ACC112 (cell line): Measurements from ENCODE around the gene PAK6.

ENCODE experiments used
- H2AFZ ChIP-seq: fragments of 200-600 bp; sonication (generic); one replicate; pipeline ENCODE4 v1.6.0; 2017; ENCODE audit warnings: antibody characterized with exemption, low read length; ENCODE audit not compliant: unreplicated experiment
- H3K27ac ChIP-seq: fragments of 200-600 bp; sonication (generic); 2 replicates; pipeline ENCODE4 v1.5.1; 2014; ENCODE audit warnings: low read depth, mild to moderate bottlenecking, antibody characterized with exemption, low read length, moderate library complexity
- H3K27me3 ChIP-seq: fragments of 200-600 bp; sonication (generic); 2 replicates; pipeline ENCODE4 v1.6.1; 2014; ENCODE audit warnings: mild to moderate bottlenecking, antibody characterized with exemption, low read length, moderate library complexity, mixed read lengths; ENCODE audit not compliant: insufficient read depth
- H3K36me3 ChIP-seq: fragments of 200-600 bp; sonication (generic); 2 replicates; pipeline ENCODE4 v1.6.1; 2016; ENCODE audit warnings: mild to moderate bottlenecking, antibody characterized with exemption, low read length, moderate library complexity, mixed read lengths; ENCODE audit not compliant: insufficient read depth
- H3K4me1 ChIP-seq: fragments of 200-600 bp; sonication (generic); one replicate; pipeline ENCODE4 v1.6.1; 2016; ENCODE audit warnings: low read length, mixed read lengths; ENCODE audit not compliant: insufficient read depth, unreplicated experiment, control insufficient read depth
- H3K4me3 ChIP-seq: fragments of 200-600 bp; sonication (generic); 2 replicates; pipeline ENCODE4 v1.5.1; 2014; ENCODE audit warnings: mild to moderate bottlenecking, low read depth, low read length
- H3K79me2 ChIP-seq: fragments of 200-600 bp; sonication (generic); one replicate; pipeline ENCODE4 v1.6.0; 2016; ENCODE audit warnings: low read length; ENCODE audit not compliant: control insufficient read depth, unreplicated experiment, insufficient read depth

Gene PAK6

DNA sequence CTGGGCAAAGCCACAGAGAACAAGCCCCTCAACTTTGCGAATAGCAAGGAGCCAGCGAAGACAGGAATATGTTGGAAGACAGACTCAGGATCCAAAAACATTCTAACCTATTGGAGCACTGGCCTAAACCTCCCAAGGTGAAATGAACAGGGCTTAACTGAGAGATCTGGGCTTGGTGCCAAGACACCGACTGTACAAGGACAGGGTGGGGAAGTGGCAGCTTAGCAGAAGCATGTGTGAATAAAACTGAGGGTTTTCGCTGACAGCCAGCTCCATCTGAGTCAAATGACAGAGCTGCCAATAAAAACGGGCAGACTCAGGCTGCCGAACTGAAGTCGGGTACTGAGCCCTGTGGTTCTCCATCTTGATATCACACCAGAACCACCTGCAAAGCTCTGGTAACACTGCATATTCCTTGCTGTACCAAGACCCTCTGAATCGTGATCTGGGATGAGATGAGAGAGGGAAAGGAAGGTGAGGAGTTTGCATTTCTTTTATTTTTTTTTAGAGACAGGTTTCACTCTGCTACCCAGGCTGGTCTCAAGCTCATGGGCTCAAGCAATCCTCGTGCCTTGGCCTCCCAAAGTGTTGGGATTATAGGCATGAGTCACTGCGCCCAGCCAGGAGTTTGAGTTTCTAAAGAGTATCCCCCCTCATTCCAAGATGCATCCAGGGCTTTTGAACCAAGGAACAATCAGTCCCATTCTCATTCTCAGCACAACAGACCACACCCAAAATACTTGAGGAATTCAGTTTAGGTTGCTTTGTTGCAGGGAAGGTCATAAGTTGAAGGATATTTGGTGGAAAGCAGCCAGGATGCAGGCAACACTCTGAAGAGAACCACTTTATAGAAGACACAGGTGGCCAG, 74.9 kb downstream of the PAK6 start:
- Histone ChIP-seq H3K79me2 (no peaks in the 10 kb centered on the region), H3K36me3 (no peaks in the 10 kb centered on the region), H3K4me3 (no peak overlapping the region), H3K4me1 (peaks cover 25% of the 10 kb centered on the region), H2AFZ (no peak overlapping the region), H3K27me3 (no peaks in the 10 kb centered on the region; the same call in 1 of the 2 replicates), H3K27ac (no peak overlapping the region)

DNA sequence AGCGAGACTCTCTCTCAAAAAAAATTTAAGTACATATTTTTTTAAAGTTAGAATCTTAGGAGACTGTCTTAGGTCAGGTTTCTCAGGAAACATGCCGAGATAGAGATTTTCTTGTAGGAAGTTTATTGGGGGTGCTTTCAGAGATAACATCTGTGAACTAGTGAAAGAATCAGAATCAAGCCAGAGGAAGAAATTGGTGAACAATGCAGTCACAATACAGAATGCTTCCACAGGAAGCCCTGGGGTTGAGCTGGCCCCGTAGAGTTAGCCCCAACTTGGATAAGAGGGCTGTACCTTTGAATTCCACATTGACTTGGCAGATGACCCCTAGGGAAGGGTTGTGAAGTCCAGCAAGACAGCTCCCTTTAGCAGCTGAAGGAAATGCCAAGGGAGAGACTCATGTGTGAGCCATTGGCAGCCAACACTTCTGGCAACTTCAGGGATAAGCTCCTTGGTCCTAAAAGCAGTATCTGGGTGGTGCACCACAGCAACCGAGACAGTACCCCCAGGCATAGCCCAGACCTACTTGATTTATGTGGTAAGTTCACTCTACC, 75.9 kb downstream of the PAK6 start:
- no peak overlapping the region for H3K4me3 ChIP-seq
- no peak overlapping the region for H2AFZ ChIP-seq
- no peaks in the 10 kb centered on the region; the same call in 1 of the 2 replicates for H3K27me3 ChIP-seq
- H3K27ac ChIP-seq = no peak overlapping the region
- no peaks in the 10 kb centered on the region for H3K79me2 ChIP-seq
- no peaks in the 10 kb centered on the region for H3K36me3 ChIP-seq
- H3K4me1 ChIP-seq = peaks cover 22% of the 10 kb centered on the region

DNA sequence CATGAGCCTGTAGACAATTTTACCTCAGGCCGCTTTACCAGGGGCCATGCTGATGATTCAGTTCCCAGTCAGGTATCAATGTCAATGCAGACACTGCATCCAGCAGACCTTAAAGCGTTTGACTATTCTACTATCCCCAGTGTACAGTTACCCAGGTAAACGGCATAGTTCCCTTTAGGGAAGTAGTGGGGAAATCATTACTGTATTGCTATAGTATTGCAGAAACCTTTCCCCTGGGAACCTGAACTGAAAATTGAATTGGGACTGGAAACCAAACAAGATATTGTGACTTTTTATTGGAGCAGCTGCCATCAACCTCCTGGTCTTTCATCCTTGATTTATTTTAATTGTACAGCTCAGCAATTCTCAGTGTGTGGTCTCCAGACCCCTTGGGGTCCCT, 78.1 kb downstream of the PAK6 start:
- Histone ChIP-seq H3K79me2 (no peaks in the 10 kb centered on the region), H3K4me1 (peaks cover 22% of the 10 kb centered on the region), H3K36me3 (no peaks in the 10 kb centered on the region), H3K27me3 (no peaks in the 10 kb centered on the region), H3K27ac (no peak overlapping the region), H3K4me3 (no peak overlapping the region), H2AFZ (no peak overlapping the region)

DNA sequence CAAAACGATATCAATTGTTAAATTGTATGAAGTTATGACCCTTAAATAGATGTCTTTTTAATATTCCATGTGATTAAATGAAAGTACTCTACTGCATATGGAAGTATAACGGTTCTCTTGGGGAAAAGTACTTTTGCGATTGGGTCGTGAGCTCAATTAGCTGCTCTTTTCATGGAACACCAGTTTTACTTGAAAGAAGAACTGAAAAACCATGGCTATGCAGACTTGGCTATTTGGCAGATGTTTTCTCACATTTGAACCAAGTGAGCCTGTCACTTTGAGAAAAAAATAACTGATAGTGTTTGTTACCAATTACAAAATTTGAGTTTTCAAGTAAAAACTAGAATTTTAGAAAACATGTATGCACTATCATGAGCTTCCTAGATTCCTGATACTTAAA, 78.7 kb downstream of the PAK6 start:
- Histone ChIP-seq H3K4me1 (peaks cover 23% of the 10 kb centered on the region), H3K36me3 (no peaks in the 10 kb centered on the region), H2AFZ (no peak overlapping the region), H3K79me2 (no peaks in the 10 kb centered on the region), H3K27ac (no peak overlapping the region), H3K27me3 (no peaks in the 10 kb centered on the region), H3K4me3 (no peak overlapping the region)

DNA sequence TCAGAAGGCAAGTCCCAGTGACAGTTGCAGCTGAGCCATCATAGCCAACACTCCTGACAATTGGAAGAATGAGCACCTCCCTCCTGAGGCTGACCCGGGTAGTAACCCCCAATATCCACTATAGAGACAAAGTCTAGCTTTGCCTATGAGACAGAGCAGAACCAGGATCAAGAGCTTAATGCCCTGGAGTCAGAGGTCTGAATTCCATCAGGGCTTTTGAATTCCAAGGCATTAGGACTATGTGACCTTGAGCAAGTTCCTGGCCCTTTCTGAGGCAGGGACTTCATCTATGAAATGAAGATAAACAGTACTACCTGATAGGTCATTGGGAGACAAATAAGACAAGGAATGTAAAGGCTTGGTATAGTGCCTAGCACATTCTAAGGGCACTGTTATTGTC, 81.5 kb downstream of the PAK6 start:
- no peaks in the 10 kb centered on the region for H3K36me3 ChIP-seq
- H3K4me1 ChIP-seq = peaks cover 14% of the 10 kb centered on the region
- peaks cover 16% of the 10 kb centered on the region for H3K79me2 ChIP-seq
- no peaks in the 10 kb centered on the region for H3K27me3 ChIP-seq
- no peak overlapping the region for H3K27ac ChIP-seq
- no peak overlapping the region for H3K4me3 ChIP-seq
- H2AFZ ChIP-seq = no peak overlapping the region

DNA sequence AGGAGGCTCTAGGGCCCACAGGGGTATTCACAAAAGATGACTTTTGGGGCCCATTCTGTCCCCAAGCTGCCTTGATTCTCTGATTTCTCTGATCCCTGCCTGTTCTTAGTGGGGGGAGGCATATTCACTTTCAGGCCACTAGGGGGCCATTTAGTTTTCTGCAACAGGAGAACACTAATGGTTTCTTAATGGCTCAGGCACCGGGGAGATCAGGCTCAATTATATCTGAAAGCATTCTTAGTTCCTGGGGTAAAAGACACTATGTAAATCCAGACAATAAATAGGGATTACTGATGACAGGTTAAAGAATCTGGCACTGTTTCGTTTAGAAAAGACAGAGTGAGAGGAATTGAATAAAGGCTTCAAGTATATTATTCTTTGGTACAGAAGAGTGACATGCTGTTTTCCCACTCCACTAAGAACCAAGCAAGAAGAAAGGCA, 82.1 kb downstream of the PAK6 start:
- H3K27ac ChIP-seq = no peak overlapping the region
- no peaks in the 10 kb centered on the region for H3K36me3 ChIP-seq
- no peaks in the 10 kb centered on the region for H3K27me3 ChIP-seq
- H3K79me2 ChIP-seq = peaks cover 21% of the 10 kb centered on the region
- H3K4me1 ChIP-seq = peaks cover 18% of the 10 kb centered on the region
- H3K4me3 ChIP-seq = no peak overlapping the region
- no peak overlapping the region for H2AFZ ChIP-seq

DNA sequence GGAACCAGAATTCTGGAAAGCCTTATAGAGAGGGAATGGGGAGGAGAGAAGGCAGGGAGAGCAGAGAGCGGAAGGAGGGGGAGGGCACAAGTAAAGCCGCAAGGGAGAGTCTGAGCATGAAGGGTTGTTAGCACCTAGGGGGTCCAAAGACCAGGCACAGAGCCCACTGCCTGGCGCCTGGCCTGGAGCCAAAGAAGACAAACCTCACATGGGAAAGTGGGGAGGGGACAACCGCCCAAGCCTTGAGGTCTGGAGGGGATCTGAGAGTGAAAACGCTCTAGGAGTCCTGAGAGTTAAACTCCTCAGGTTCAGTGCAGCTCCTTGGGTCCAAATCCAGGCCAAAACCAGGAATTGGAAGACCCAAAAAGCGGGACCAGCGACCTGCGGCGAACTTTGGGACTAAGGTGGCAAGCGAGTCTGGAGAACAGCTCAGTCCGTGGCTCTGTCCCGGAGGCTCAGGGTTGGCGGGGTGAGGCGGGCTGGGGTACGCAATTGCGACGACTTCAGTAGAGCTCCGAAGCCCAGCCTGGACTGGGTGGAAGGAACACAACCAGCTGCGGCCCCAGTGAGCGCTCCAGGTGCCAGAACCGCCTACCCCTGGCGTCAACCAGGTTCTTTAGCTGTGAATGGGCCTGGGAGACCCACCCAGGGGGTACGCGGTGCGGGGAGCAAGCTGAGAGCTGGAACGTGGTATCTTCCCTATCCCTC, 83.8 kb downstream of the PAK6 start:
- Histone ChIP-seq H2AFZ (no peak overlapping the region), H3K4me3 (peak overlapping the region; percentile 70), H3K79me2 (peaks cover 21% of the 10 kb centered on the region), H3K4me1 (peaks cover 27% of the 10 kb centered on the region), H3K27ac (no peak overlapping the region), H3K36me3 (0 out of 2 replicates have a peak, but pooled peaks cover 6% of the 10 kb centered on the region), H3K27me3 (no peaks in the 10 kb centered on the region)

DNA sequence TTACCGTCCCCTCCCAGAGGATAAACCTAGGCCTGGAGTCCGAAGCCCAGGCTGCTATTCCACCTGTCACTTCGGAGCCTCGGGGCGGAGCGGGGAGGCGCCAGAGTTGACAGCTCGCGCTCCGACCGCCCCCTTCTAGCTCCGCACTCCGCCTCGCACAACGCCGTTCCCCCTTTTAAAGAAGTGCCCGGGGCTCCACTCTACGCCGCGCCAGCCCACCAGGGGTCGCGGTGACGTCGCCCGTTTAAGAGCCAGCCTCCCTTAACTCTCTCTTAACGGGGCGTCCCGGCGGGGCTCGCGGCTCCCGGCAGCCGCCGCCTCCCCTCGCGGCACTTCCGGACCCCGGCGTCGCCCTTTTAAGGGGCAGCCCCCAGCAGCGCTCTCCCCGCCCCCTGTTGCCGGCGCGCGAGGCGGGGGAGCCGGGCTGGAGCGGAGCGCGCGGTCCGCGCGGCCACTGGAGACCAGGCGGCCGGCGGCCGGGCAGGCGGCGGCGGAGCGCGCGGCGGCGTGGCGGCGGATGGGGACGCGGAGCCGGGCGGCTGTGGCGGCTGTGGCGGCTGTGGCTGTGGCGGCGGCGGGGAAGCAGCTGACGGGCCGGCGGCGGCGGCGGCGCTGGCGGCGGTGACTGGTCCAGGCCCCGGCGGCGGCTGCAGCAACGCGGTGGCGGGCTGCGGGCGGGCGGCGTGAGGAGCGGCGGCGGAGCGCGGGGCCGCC, 84.5 kb downstream of the PAK6 start, which contains the start of gene INAFM2:
INAFM2 (plus strand) TSS at position 454 of the 714 bp plus-strand sequence. CDS start 364 bp downstream, outside the sequence.
- Histone ChIP-seq H3K27ac (no peak within 1 kb of the TSS), H3K79me2 (peaks cover 21% of the 10 kb centered on the region), H2AFZ (peak within 1 kb of the TSS; percentile 82), H3K4me1 (peaks cover 34% of the 10 kb centered on the region), H3K27me3 (no peaks in the 10 kb centered on the region), H3K36me3 (0 out of 2 replicates have a peak, but pooled peaks cover 6% of the 10 kb centered on the region), H3K4me3 (peak within 1 kb of the TSS; percentile 88)

DNA sequence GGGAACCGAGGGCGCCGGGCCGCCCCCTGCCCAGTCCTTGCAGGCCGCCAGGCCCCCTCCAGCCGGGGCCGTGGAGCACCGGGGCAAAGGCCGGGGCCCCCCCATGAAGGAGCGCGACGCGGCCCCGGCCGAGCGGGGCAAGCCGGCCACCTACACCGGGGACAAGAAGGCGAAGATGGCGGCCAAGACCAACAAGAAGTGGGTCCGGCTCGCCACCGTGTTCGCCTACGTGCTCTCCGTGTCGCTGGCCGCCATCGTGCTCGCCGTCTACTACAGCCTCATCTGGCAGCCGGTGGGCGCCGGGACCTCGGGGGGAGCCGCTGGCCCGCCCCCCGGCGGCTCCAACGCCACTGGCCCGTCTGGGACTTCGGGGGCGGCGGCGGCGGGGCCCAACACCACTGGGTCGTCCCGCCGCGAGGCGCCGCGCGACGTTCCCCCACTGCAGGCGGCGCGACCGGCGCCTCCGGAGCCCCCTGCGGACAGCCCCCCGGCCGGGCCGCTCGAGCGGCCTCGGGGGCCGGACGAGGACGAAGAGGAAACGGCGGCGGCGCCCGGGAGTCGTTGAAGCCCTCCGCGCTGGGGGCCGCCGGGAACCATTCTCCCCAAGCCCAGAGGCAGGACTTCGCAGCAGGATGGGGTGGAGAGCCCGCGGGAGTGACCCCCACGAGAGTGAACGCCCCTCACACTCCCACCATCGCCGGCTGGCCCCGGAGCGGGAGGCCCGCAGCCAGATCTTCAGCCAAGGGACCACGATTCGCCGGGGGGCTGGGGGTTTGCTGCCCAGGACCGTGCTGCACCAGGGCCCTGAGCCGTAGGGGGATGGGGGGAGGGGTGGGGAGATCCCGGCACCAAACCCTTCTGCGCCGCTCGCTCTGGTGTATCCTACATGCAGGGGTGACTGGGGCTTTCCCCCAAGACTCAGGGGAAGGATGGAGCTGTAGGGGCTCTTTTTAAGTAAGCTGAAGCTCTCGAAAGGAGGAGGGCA, 85.4 kb downstream of the PAK6 start:
- H3K4me3 ChIP-seq = peak overlapping the region; percentile 88
- peaks cover 21% of the 10 kb centered on the region for H3K79me2 ChIP-seq
- no peaks in the 10 kb centered on the region for H3K27me3 ChIP-seq
- peaks cover 40% of the 10 kb centered on the region for H3K4me1 ChIP-seq
- no peak overlapping the region for H3K27ac ChIP-seq
- H2AFZ ChIP-seq = peak overlapping the region; percentile 82
- 0 out of 2 replicates have a peak, but pooled peaks cover 6% of the 10 kb centered on the region for H3K36me3 ChIP-seq
